ENCODE measurements around the gene LEUTX. TPM values are rescaled to one million over a fixed set of nuclear protein-coding genes. Genes with fewer than 3 reads are reported as not detected.

The LEUTX gene
- total RNA-seq, 1 experiment from 2014 or later: not detected

DNA sequence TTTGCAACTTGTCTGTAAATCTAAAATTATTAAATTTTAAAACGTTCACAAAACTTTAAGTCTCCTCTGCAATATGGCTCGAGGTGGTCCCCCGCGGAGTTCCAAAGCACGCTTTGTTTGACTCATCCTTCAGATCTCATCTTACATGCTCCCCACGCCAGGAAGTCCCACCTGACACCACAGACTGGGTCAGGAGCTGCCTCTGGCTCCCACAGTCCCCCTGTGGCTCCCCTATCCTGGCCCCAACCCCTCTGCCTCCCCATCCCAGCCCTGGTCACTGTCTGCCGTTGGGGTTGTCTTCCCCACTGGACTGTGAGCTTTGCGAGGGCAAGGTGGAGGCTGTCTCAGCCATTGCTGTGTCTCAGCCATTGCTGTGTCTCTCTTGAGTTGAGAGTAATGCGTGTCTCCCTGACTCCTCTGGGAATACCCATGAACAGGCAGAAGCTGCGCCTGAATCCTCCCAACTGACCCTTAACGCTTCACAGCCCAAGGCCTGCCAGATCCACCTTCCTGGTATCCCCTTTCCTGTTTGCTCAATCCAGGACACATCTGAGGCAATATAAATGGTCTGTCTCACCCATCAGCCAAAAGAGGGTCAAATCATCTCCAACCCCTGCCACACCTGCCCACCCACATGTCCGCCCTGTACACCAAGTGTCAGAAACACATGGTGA, 39.4 kb downstream of the LEUTX start:
- Histone ChIP-seq H3K36me3 (ENCODE audit: control insufficient read depth, insufficient read depth, low read length) (no peaks in the 10 kb centered on the region), H3K27me3 (ENCODE audit: control insufficient read depth, insufficient read depth, low read length) (no peaks in the 10 kb centered on the region), H3K27ac (ENCODE audit: low read length) (no peak overlapping the region), H3K4me1 (ENCODE audit: control insufficient read depth, insufficient read depth, low read length) (no peaks in the 10 kb centered on the region), H3K4me3 (ENCODE audit: low read depth in 2 of 2, low read length in 2 of 2) (no peak overlapping the region), H3K9me3 (ENCODE audit: control insufficient read depth, insufficient read depth, low read depth, low read length) (no peaks in the 10 kb centered on the region; the same call in 1 of the 2 replicates)
- in situ Hi-C loops (cut with HindIII; ENCODE audit: low pct_unique_long_range_greater_than_20kb, low sequenced_read_pairs): no loop called here
- ATAC-seq (peak; percentile 1), DNase-seq (ENCODE audit: low read depth, low spot score) (no peak)
- ChIA-PET CTCF (interaction anchor here (0.6 to 3.2 kb wide), 4 partner anchors 13 to 266 kb away, joined by 3 to 24 read pairs (median 12); no protein-coding TSS in a partner anchor), POLR2A (interaction anchor here (0.6 to 2.1 kb wide), 4 partner anchors 16 to 383 kb away, joined by 3 to 16 read pairs (median 6); partner anchors contain the start of genes DYRK1B and FBL)
- intact Hi-C loops (cut with micrococcal nuclease; ENCODE audit: unreplicated experiment): no loop called here
- BruUV-seq (replicated peaks): no TSS peak
- TF ChIP-seq, protein P1, sequence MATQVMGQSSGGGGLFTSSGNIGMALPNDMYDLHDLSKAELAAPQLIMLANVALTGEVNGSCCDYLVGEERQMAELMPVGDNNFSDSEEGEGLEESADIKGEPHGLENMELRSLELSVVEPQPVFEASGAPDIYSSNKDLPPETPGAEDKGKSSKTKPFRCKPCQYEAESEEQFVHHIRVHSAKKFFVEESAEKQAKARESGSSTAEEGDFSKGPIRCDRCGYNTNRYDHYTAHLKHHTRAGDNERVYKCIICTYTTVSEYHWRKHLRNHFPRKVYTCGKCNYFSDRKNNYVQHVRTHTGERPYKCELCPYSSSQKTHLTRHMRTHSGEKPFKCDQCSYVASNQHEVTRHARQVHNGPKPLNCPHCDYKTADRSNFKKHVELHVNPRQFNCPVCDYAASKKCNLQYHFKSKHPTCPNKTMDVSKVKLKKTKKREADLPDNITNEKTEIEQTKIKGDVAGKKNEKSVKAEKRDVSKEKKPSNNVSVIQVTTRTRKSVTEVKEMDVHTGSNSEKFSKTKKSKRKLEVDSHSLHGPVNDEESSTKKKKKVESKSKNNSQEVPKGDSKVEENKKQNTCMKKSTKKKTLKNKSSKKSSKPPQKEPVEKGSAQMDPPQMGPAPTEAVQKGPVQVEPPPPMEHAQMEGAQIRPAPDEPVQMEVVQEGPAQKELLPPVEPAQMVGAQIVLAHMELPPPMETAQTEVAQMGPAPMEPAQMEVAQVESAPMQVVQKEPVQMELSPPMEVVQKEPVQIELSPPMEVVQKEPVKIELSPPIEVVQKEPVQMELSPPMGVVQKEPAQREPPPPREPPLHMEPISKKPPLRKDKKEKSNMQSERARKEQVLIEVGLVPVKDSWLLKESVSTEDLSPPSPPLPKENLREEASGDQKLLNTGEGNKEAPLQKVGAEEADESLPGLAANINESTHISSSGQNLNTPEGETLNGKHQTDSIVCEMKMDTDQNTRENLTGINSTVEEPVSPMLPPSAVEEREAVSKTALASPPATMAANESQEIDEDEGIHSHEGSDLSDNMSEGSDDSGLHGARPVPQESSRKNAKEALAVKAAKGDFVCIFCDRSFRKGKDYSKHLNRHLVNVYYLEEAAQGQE (IDR thresholded peaks at IDR 0.05; ENCODE audit: insufficient read depth in 1 of 2, low read depth in 2 of 2, low read length in 1 of 2): no peak
- TF ChIP-seq POLR2AphosphoS5 (IDR thresholded peaks at IDR 0.05; ENCODE audit: low read depth, low read length) (no peak), SIN3A (IDR thresholded peaks at IDR 0.05; ENCODE audit: borderline replicate concordance, insufficient read depth, low read depth, low read length) (no peak), TCF7L2 (IDR thresholded peaks at IDR 0.05; ENCODE audit: low read depth, low read length) (no peak)
- TF ChIP-seq, protein P2, sequence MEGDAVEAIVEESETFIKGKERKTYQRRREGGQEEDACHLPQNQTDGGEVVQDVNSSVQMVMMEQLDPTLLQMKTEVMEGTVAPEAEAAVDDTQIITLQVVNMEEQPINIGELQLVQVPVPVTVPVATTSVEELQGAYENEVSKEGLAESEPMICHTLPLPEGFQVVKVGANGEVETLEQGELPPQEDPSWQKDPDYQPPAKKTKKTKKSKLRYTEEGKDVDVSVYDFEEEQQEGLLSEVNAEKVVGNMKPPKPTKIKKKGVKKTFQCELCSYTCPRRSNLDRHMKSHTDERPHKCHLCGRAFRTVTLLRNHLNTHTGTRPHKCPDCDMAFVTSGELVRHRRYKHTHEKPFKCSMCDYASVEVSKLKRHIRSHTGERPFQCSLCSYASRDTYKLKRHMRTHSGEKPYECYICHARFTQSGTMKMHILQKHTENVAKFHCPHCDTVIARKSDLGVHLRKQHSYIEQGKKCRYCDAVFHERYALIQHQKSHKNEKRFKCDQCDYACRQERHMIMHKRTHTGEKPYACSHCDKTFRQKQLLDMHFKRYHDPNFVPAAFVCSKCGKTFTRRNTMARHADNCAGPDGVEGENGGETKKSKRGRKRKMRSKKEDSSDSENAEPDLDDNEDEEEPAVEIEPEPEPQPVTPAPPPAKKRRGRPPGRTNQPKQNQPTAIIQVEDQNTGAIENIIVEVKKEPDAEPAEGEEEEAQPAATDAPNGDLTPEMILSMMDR (IDR thresholded peaks at IDR 0.05): no peak

DNA sequence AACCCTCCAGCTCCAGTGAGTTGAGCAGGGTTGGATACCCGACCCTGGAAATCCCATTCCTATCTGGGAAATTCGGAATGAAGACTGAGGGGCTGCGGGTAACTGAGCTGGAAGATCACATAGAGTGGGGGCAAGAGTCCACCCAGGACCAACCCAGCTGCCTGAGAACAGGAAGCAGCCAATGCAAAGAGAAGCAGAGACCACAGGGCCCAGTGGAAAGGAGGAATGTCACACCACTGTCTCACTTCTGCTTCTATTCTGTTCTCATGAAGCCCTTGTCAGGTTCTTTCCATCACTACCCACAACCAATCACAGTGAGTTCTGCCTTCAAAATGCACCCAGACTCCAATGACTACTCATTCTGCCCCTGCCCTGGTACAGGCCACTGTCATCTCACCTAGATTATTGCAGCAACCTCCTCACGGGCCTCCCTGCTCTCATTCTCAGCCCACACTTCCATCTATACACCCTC, 40.0 kb downstream of the LEUTX start:
- in situ Hi-C loops (cut with HindIII; ENCODE audit: low pct_unique_long_range_greater_than_20kb, low sequenced_read_pairs) (no loop called here), intact Hi-C loops (cut with micrococcal nuclease; ENCODE audit: unreplicated experiment) (no loop called here)
- ATAC-seq (0 out of 2 replicates have a peak, but pooled peaks have one; percentile 0), DNase-seq (ENCODE audit: low read depth, low spot score) (no peak)
- no peaks in the 10 kb centered on the region for H3K36me3 ChIP-seq (ENCODE audit: control insufficient read depth, insufficient read depth, low read length)
- H3K27me3 ChIP-seq (ENCODE audit: control insufficient read depth, insufficient read depth, low read length): no peaks in the 10 kb centered on the region
- H3K4me1 ChIP-seq (ENCODE audit: control insufficient read depth, insufficient read depth, low read length): peaks cover 4% of the 10 kb centered on the region
- TF ChIP-seq POLR2AphosphoS5 (IDR thresholded peaks at IDR 0.05; ENCODE audit: low read depth, low read length) (no peak), TCF7L2 (IDR thresholded peaks at IDR 0.05; ENCODE audit: low read depth, low read length) (no peak), SIN3A (IDR thresholded peaks at IDR 0.05; ENCODE audit: borderline replicate concordance, insufficient read depth, low read depth, low read length) (no peak)
- TF ChIP-seq, protein P1 (IDR thresholded peaks at IDR 0.05; ENCODE audit: insufficient read depth in 1 of 2, low read depth in 2 of 2, low read length in 1 of 2): no peak
- TF ChIP-seq, protein P2 (IDR thresholded peaks at IDR 0.05): no peak
- BruUV-seq (replicated peaks): no TSS peak
- no peak overlapping the region for H3K4me3 ChIP-seq (ENCODE audit: low read depth in 2 of 2, low read length in 2 of 2)
- no peak overlapping the region for H3K27ac ChIP-seq (ENCODE audit: low read length)
- ChIA-PET POLR2A (interaction anchor here (0.6 to 2.1 kb wide), 6 partner anchors 15 to 383 kb away, joined by 3 to 16 read pairs (median 5); partner anchors contain the start of genes DYRK1B, FBL and RPS16), CTCF (interaction anchor here (0.5 to 3.2 kb wide), 6 partner anchors 13 to 487 kb away, joined by 3 to 24 read pairs (median 3); partner anchors contain the start of gene DYRK1B)
- no peaks in the 10 kb centered on the region; the same call in 1 of the 2 replicates for H3K9me3 ChIP-seq (ENCODE audit: control insufficient read depth, insufficient read depth, low read depth, low read length)

Data from Panc1 (cell line).